Psoas muscle (tissue), 8 donors: ENCODE measurements around the gene DPY19L3. TPM values are rescaled to one million over a fixed set of nuclear protein-coding genes. Genes with fewer than 3 reads are reported as not detected.

Experiments
- ATAC-seq, 4 donors: fragments of 200-7000 bp; cut with Tn5 transposase; one replicate each; pipeline ENCODE4 v1.9.1; 2020; ENCODE audit warnings: moderate library complexity in 3 of 4, mild to moderate bottlenecking in 2 of 4
- DNase-seq, 2 donors: peaks; one replicate each; pipeline ENCODE4 v3.0.0-alpha.2; 2020
- H3K27ac ChIP-seq: fragments of 200-600 bp; one replicate; pipeline ENCODE4 v1.8.0; 2022
- H3K27me3 ChIP-seq, 3 donors: fragments of 200-600 bp in 1 of 3; one replicate each; pipeline versions ENCODE4 v1.6.1 to v1.8.0; 2013 to 2022; ENCODE audit warnings: low read length in 2 of 3, mild to moderate bottlenecking in 2 of 3, moderate library complexity in 1 of 3; ENCODE audit not compliant: insufficient read depth in 3 of 3
- H3K36me3 ChIP-seq, 2 donors: fragments of 200-600 bp in 1 of 2; one replicate each; pipeline versions ENCODE4 v1.6.1 to v1.8.0; 2013 to 2022; ENCODE audit warnings: low read depth in 1 of 2, mild to moderate bottlenecking in 1 of 2, moderate library complexity in 1 of 2; ENCODE audit not compliant: insufficient read depth in 1 of 2
- H3K4me1 ChIP-seq: fragments of 200-600 bp; one replicate; pipeline ENCODE4 v1.8.0; 2022
- H3K4me3 ChIP-seq: fragments of 200-600 bp; one replicate; pipeline ENCODE4 v1.8.0; 2022; ENCODE audit warnings: mild to moderate bottlenecking
- H3K9me3 ChIP-seq: fragments of 200-600 bp; one replicate; pipeline ENCODE4 v1.8.0; 2022
- WGBS, 3 donors: extraction: QIAGEN DNeasy Blood & Tissue Kit; methylation state at CpG; one replicate each; pipeline versions ENCODE4 v1.1.6 to v1.1.7; 2013; 5-methylcytosine and 5-hydroxymethylcytosine counted together
- intact Hi-C, 2 donors: fragments of 100-400 bp; cut with DNase I; formaldehyde crosslinking; loops; one replicate each; pipeline versions ENCODE4 v1.11.0 to v1.14.2; 2022
- polyA plus RNA-seq, 3 donors: library from polyadenylated mRNA; stranded (reverse); fragments of 200-250 nt; gene quantifications; one replicate each; pipeline ENCODE4 v1.2.3, GENCODE V29; 2013
- total RNA-seq, 4 donors: library from RNA; stranded (reverse); fragmentation: NEBNext Ultra II Directional in 2 of 4; extraction: Animal tissue kit (Norgen Biotek cat#: 25700) in 2 of 4; gene quantifications; one replicate each; pipeline versions ENCODE4 v1.2.1 to v1.2.4, GENCODE V29; 2021 to 2023
- TF ChIP-seq, protein P1 (sequence below): fragments of 200-600 bp; IDR thresholded peaks from one replicate; pipeline ENCODE4 v1.8.0; 2022; ENCODE audit warnings: antibody characterized with exemption
- donor health status: healthy with polysubstance abuse.
- donor health status: DM: no; HTN: no; CAD: no; lungs with moderate emphysema.
- donor health status: Bipolar disorder and iron deficiency.
- donor health status: healthy.
- donor health status: DM: yes; HTN: yes; CAD: no.
- donor health status: DM: no; HTN: no; CAD: no.
- donor health status: DM: no; HTN: no; CAD: no.
- donor health status: DM: yes; HTN: yes; CAD: no.

Gene DPY19L3
- total and polyA plus RNA-seq, 7 donors, result 1.6 to 4.8 (median 3.7) TPM

DNA sequence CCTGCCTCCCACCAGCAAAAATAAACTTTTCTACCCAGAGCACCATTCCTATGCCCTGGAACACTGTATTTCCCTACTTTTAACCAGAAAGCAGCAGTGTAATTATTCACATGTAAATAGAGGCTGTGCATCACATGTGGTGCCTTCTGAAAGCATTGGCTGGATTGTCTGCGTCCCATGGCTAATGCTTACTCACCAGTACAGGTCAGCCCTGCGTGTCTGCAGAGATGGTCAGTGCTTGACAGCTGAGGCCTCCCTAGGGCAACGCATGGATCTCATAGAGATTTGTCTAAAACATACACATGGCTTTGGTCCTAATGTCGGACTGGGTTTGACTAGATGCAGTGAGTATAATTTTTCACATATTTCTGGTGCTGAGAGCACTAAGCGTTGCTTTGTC, 64.2 kb downstream of the DPY19L3 start:
- TF ChIP-seq, protein P1, sequence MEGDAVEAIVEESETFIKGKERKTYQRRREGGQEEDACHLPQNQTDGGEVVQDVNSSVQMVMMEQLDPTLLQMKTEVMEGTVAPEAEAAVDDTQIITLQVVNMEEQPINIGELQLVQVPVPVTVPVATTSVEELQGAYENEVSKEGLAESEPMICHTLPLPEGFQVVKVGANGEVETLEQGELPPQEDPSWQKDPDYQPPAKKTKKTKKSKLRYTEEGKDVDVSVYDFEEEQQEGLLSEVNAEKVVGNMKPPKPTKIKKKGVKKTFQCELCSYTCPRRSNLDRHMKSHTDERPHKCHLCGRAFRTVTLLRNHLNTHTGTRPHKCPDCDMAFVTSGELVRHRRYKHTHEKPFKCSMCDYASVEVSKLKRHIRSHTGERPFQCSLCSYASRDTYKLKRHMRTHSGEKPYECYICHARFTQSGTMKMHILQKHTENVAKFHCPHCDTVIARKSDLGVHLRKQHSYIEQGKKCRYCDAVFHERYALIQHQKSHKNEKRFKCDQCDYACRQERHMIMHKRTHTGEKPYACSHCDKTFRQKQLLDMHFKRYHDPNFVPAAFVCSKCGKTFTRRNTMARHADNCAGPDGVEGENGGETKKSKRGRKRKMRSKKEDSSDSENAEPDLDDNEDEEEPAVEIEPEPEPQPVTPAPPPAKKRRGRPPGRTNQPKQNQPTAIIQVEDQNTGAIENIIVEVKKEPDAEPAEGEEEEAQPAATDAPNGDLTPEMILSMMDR, result no peak
- Histone ChIP-seq H3K9me3 (no peaks in the 10 kb centered on the region), H3K36me3 (peaks cover 0 to 12% of the 10 kb centered on the region in 2 donors), H3K27ac (no peak overlapping the region), H3K4me3 (no peak overlapping the region), H3K4me1 (no peaks in the 10 kb centered on the region), H3K27me3 (no peaks in the 10 kb centered on the region)
- 92 to 94% (median 93%) methylated on average over 5 of the region's 5 CpGs for whole genome bisulfite sequencing, 3 donors
- intact Hi-C loops, result loop anchor here in 1 of 2 donors (5.0 kb wide), 1 partner anchor 1393 kb away; no protein-coding TSS in a partner anchor
- DNase-seq (no peak), ATAC-seq (no peak)

DNA sequence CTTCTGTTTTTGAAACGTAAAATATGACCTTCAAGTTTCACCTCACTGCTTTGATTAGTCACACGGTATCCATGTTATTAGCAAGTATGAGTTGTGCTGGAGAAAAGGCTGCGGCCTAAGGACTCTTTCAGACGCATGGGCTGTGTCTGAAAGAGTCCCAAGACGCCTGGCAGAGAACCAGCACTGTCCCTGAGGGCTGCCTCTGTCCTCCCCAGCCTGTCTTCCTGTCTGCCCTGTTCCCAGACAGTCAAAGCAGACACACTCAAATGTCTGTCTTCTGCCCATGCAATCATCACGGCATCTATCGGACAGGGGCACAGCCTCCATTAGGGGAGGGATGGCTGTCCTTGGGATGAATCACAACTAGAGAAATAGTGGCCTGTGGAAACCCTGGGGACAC, 65.5 kb downstream of the DPY19L3 start:
- H3K36me3 ChIP-seq, result peaks cover 0 to 10% of the 10 kb centered on the region in 2 donors
- H3K27me3 ChIP-seq, result no peaks in the 10 kb centered on the region
- TF ChIP-seq, protein P1, result no peak
- no peak overlapping the region for H3K4me3 ChIP-seq
- H3K27ac ChIP-seq, result no peak overlapping the region
- no peaks in the 10 kb centered on the region for H3K4me1 ChIP-seq
- intact Hi-C loops, result no loop called here
- WGBS, 3 donors, result 72 to 81% (median 75%) methylated on average over 7 of the region's 7 CpGs
- H3K9me3 ChIP-seq, result no peaks in the 10 kb centered on the region
- DNase-seq (peak in 1 of 2 donors; percentile 66), ATAC-seq (no peak)

DNA sequence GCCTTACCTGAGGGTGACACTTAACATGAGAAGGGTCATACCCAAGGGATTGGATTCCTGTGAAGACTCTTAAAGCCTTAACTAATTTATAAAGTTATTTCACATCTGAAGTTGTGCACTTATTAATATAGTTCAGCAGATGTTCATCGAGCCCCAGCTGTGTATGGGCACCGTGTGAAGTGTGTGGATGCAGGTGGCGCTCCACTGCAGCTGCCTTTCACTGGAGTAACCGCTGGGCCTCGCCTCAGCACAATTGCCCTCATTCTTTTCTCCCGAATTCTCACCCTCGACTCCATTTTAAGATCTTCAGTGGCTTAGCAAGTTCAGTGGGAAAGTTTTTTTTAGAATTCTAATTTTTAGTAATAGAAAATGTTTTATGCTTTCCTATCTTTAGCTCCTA, 66.2 kb downstream of the DPY19L3 start:
- no peaks in the 10 kb centered on the region for H3K27me3 ChIP-seq
- no peak overlapping the region for H3K27ac ChIP-seq
- 55 to 66% (median 56%) methylated on average over 7 of the region's 7 CpGs for WGBS, 3 donors
- peaks cover 0 to 10% of the 10 kb centered on the region in 2 donors for H3K36me3 ChIP-seq
- H3K4me1 ChIP-seq, result no peaks in the 10 kb centered on the region
- intact Hi-C loops, result no loop called here
- TF ChIP-seq, protein P1, result no peak
- DNase-seq, result no peak
- no peak for ATAC-seq
- no peaks in the 10 kb centered on the region for H3K9me3 ChIP-seq
- H3K4me3 ChIP-seq, result no peak overlapping the region

DNA sequence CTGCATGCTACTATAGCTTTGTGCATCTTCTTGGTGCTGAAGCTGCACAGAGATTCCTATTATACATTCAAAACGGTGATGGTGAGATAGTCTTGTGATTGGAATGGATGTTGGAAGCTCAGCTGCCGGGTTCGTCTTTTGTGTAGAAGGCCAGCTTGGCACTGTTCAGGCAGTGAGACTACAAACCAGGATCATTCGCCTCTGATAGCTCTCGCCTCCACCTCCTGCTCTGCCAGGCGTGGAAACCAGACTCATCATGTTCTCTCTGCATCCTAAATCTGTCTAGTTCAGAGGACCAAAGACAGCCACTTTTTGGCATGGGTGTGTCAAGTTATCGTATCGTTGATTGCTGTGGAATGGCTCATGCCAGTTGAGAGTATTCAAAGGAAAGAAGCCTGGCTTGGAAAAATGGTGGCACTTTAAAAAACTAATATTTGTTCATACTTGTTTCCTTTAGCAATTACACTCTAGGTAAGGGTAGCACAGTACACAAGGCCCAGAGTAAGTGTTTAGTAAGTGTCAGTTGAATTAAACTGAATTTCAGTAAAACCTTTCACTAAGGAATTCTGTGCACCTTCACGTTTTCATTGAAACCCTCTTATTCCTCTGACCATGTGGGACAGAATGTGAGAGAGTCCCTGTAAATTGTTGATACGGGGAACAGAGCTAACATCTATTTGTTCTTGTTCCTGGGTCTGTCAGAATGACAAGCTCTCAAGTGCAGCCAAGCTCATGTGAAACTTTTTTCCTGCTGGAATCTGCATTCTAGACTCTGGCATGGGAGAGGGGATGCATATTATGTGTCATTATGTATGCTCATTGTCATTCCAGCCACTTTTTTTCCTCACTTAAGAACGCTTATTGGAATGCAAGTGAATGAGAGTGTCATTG, 69.8 kb downstream of the DPY19L3 start:
- intact Hi-C loops, result loop anchor here in 1 of 2 donors (5.0 kb wide), 1 partner anchor 297 kb away; no protein-coding TSS in a partner anchor
- WGBS, 3 donors, result 82 to 91% (median 89%) methylated on average over 11 of the region's 11 CpGs
- Histone ChIP-seq H3K27me3 (no peaks in the 10 kb centered on the region), H3K36me3 (peaks cover 0 to 18% of the 10 kb centered on the region in 2 donors), H3K27ac (no peak overlapping the region), H3K9me3 (no peaks in the 10 kb centered on the region), H3K4me3 (no peak overlapping the region), H3K4me1 (no peaks in the 10 kb centered on the region)
- TF ChIP-seq, protein P1, result no peak
- no peak for DNase-seq
- ATAC-seq, result no peak
